Caco-2 (cell line): ENCODE measurements around the gene PRSS27. TPM values are rescaled to one million over a fixed set of nuclear protein-coding genes. Genes with fewer than 3 reads are reported as not detected.
A peak's percentile ranks its signal among the peaks of the same experiment; 100 is the strongest.
"Not testable (repeated sequence)": the region's sequence is repeated elsewhere in the genome, so short reads cannot be mapped to it uniquely, and the experiment has no call there.

Experiments used
- BruUV-seq: library from RNA; stranded (reverse); fragments of 400-500 nt; replicated peaks from 2 replicates; lab custom pipeline; 2021; lab: Mats Ljungman, UMichigan
- CTCF ChIA-PET: fragments of 300-600 bp; sonication (Branson Sonifier 250); formaldehyde crosslinking; loops from one replicate; lab custom pipeline; 2022; ENCODE audit warnings: antibody characterized with exemption; lab: Charles Lee
- POLR2A ChIA-PET: fragments of 300-600 bp; sonication (Branson Sonifier 250); formaldehyde crosslinking; loops from one replicate; lab custom pipeline; 2022; ENCODE audit warnings: antibody characterized with exemption; lab: Charles Lee
- DNase-seq, 2 experiments: peaks; one replicate each; pipeline versions ENCODE4 v3.0.0 to v3.0.0-alpha.2; 2020 to 2022
- H3K27me3 ChIP-seq: replicated peaks from 2 replicates; pipeline ENCODE4 v1.6.0; 2011; ENCODE audit warnings: low read length; ENCODE audit not compliant: control insufficient read depth, insufficient read depth
- H3K36me3 ChIP-seq: 2 replicates; pipeline ENCODE4 v1.5.1; 2011; ENCODE audit warnings: low read length; ENCODE audit not compliant: control insufficient read depth, insufficient read depth
- H3K4me1 ChIP-seq: fragments of 250-450 bp; sonication (Bioruptor Pico); 2 replicates; pipeline ENCODE4 v1.5.1; 2020; ENCODE audit warnings: mild to moderate bottlenecking
- H3K4me3 ChIP-seq: 2 replicates; pipeline ENCODE4 v1.5.1; 2011; ENCODE audit warnings: low read depth, mild to moderate bottlenecking, control low read depth, low read length
- H3K9me3 ChIP-seq: fragments of 250-450 bp; sonication (Bioruptor Pico); 2 replicates; pipeline ENCODE4 v1.5.1; 2020; ENCODE audit warnings: mild to moderate bottlenecking, moderate library complexity
- H3K27ac Mint-ChIP-seq: one replicate; pipeline ENCODE4 v1.8.0; 2022; ENCODE audit warnings: mixed read lengths; ENCODE audit not compliant: unreplicated experiment
- H3K27me3 Mint-ChIP-seq: one replicate; pipeline ENCODE4 v1.8.0; 2022; ENCODE audit warnings: mixed read lengths; ENCODE audit not compliant: insufficient read depth, unreplicated experiment
- H3K36me3 Mint-ChIP-seq: one replicate; pipeline ENCODE4 v1.8.0; 2022; ENCODE audit warnings: mild to moderate bottlenecking, mixed read lengths; ENCODE audit not compliant: insufficient read depth, unreplicated experiment
- H3K4me1 Mint-ChIP-seq: one replicate; pipeline ENCODE4 v1.8.0; 2022; ENCODE audit warnings: low read depth, mixed read lengths; ENCODE audit not compliant: unreplicated experiment
- H3K4me3 Mint-ChIP-seq: one replicate; pipeline ENCODE4 v1.8.0; 2022; ENCODE audit warnings: mild to moderate bottlenecking, moderate library complexity, mixed read lengths; ENCODE audit not compliant: unreplicated experiment
- H3K9me3 Mint-ChIP-seq: one replicate; pipeline ENCODE4 v1.8.0; 2022; ENCODE audit warnings: mixed read lengths; ENCODE audit not compliant: unreplicated experiment
- CTCF ChIP-seq, 2 experiments: fragments of 200-600 bp in 1 of 2; IDR thresholded peaks; 1 replicate in 1 of 2; 2 replicates in 1 of 2; pipeline versions ENCODE4 v1.5.1 to v1.8.0; 2011 to 2022; ENCODE audit warnings: antibody characterized with exemption in 1 of 2, control low read depth in 1 of 2, inconsistent platforms in 1 of 2, low read depth in 1 of 2, low read length in 1 of 2, mild to moderate bottlenecking in 1 of 2, moderate library complexity in 1 of 2; ENCODE audit not compliant: insufficient read depth in 1 of 2, severe bottlenecking in 1 of 2, unreplicated experiment in 1 of 2
- intact Hi-C: fragments of 100-400 bp; cut with micrococcal nuclease; formaldehyde crosslinking; loops from one replicate; pipeline ENCODE4 v1.10.0; 2022; ENCODE audit not compliant: unreplicated experiment
- total RNA-seq: library from RNA; stranded (reverse); gene quantifications from 2 replicates; pipeline ENCODE4 v1.2.3, GENCODE V29; 2022

Gene PRSS27
- total RNA-seq, 1 experiment from 2014 or later: 1.1 TPM

- Histone ChIP-seq H3K36me3 (no peaks in the 10 kb centered on the region), H3K9me3 (no peaks in the 10 kb centered on the region), H3K4me3 (peak within 1 kb of the TSS; percentile 93), H3K27me3 (no peaks in the 10 kb centered on the region), H3K4me1 (no peaks in the 10 kb centered on the region; the same call in 1 of the 2 replicates)
- H3K27ac Mint-ChIP-seq: peak within 1 kb of the TSS; percentile 88
- TF ChIP-seq CTCF (IDR thresholded peaks at IDR 0.05; ENCODE audit: insufficient read depth in 1 of 2, low read depth in 1 of 2, low read length in 1 of 2, severe bottlenecking in 1 of 2, unreplicated experiment in 1 of 2): no peak
- DNase-seq: peak; percentile 94 to 95
- H3K9me3 Mint-ChIP-seq: no peaks in the 10 kb centered on the region
- peaks cover 6% of the 10 kb centered on the region for H3K36me3 Mint-ChIP-seq
- intact Hi-C loops: no loop called here
- peak within 1 kb of the TSS; percentile 91 for H3K4me3 Mint-ChIP-seq
- no peaks in the 10 kb centered on the region for H3K4me1 Mint-ChIP-seq
- ChIA-PET POLR2A (interaction anchor here (0.5 to 1.4 kb wide), 13 partner anchors 9 to 470 kb away, joined by 3 to 17 read pairs (median 3); partner anchors contain the start of genes FLYWCH1, PGP and SRRM2), CTCF (interaction anchor here (0.5 to 1.0 kb wide), 6 partner anchors 9 to 1572 kb away, joined by 3 to 10 read pairs (median 4); partner anchors contain the start of gene PRSS27)
- no TSS peak for BruUV-seq
- H3K27me3 Mint-ChIP-seq: no peaks in the 10 kb centered on the region
Measured at GRCh38 chr16:2682209-2683021, 37.6 kb downstream of the PRSS27 start, which contains the start of gene KCTD5. Gene KCTD5, plus strand, starts transcription at chr16:2682523. Its CDS starts 26 bp downstream, at chr16:2682549.

GRCh38 chr16:2680360-2680759 is 39.7 kb downstream of the PRSS27 start:
- H3K27me3 Mint-ChIP-seq, H3K4me1 Mint-ChIP-seq, H3K27ac Mint-ChIP-seq, H3K4me3 Mint-ChIP-seq, H3K4me3 ChIP-seq, CTCF ChIA-PET, intact Hi-C loops, H3K36me3 ChIP-seq, H3K9me3 Mint-ChIP-seq, BruUV-seq, H3K9me3 ChIP-seq, H3K36me3 Mint-ChIP-seq, POLR2A ChIA-PET, H3K27me3 ChIP-seq, DNase-seq, H3K4me1 ChIP-seq: not testable (repeated sequence)

DNA sequence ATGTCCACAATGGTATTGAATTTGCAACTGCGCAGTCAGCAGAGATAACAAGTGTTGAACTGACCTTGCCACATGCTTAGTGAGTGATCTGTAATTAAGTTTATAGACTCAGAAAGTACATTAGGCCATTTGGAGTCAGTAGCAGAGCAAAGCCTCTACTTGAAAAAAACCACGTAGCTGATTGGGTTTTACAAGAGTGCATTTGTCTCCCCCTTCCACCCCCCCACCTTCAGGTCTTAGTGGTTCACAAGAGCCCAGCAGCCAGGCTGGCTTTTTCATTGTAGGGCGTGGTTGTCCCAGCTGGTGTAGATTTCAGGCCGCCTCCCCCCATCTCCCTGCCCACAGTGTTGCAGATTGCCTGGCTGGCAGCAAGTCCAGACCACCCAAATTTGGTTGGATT is 40.1 kb downstream of the PRSS27 start:
- H3K4me3 Mint-ChIP-seq, H3K27me3 ChIP-seq, DNase-seq, H3K36me3 Mint-ChIP-seq, H3K4me1 Mint-ChIP-seq, H3K27me3 Mint-ChIP-seq, H3K4me1 ChIP-seq, intact Hi-C loops, POLR2A ChIA-PET, H3K4me3 ChIP-seq, CTCF ChIA-PET, H3K36me3 ChIP-seq, H3K27ac Mint-ChIP-seq, H3K9me3 ChIP-seq, BruUV-seq, H3K9me3 Mint-ChIP-seq: not testable (repeated sequence)

- H3K9me3 Mint-ChIP-seq, POLR2A ChIA-PET, CTCF ChIA-PET: not testable (repeated sequence)
Measured at GRCh38 chr16:2678206-2678965, 41.6 kb downstream of the PRSS27 start.

DNA sequence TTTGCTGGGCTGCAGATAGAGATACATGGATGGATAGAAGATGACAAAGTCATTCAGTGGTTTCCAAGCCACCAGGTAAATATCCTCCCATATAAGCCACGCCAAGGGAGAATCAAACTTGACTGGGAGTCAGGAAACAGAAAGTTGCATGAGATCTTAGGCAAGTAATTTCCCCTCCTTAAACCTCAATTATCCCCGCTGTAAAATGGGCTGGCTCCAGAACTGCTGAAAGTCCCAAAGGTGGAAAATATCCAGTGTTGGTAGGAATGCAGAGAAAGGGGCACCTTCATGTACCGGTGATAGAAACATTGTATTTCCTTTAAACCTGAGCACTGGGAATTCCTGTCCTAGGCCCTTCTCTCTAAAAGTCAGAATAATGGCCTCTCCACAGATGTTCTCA is 43.1 kb downstream of the PRSS27 start:
- BruUV-seq, H3K27ac Mint-ChIP-seq, CTCF ChIA-PET, H3K4me1 Mint-ChIP-seq, H3K9me3 Mint-ChIP-seq, H3K4me1 ChIP-seq, H3K36me3 Mint-ChIP-seq, H3K27me3 Mint-ChIP-seq, H3K36me3 ChIP-seq, H3K27me3 ChIP-seq, H3K4me3 Mint-ChIP-seq, POLR2A ChIA-PET, H3K9me3 ChIP-seq, H3K4me3 ChIP-seq, DNase-seq, intact Hi-C loops: not testable (repeated sequence)

More at GRCh38 chr16:2678206-2678965, 41.6 kb downstream of the PRSS27 start:
- H3K27me3 ChIP-seq, H3K4me3 Mint-ChIP-seq, DNase-seq, H3K36me3 Mint-ChIP-seq, H3K4me1 ChIP-seq, H3K9me3 ChIP-seq, H3K4me1 Mint-ChIP-seq, H3K27ac Mint-ChIP-seq, H3K4me3 ChIP-seq, H3K27me3 Mint-ChIP-seq, BruUV-seq, intact Hi-C loops, H3K36me3 ChIP-seq: not testable (repeated sequence)
